Activated T-helper 1 cell treated with anti-CD3 and anti-CD28 coated beads, Interleukin-12 subunit alpha, Interleukin-12 subunit beta, Interleukin-2, Interleukin-4 antibody, amounts not matched to agents 30 ng/mL and 10 ng/mL and 1 ng/mL, durations not matched to agents 14 hours and 24 hours and 36 hours (primary cell): ENCODE measurements around the gene SSBP3. TPM values are rescaled to one million over a fixed set of nuclear protein-coding genes. Genes with fewer than 3 reads are reported as not detected.

Source experiments
- DNase-seq: peaks from one replicate; pipeline ENCODE4 v3.0.0; 2021; ENCODE audit warnings: low spot score
- H3K27ac Mint-ChIP-seq: one replicate; pipeline ENCODE4 v1.8.0; 2021; ENCODE audit warnings: mild to moderate bottlenecking, mixed read lengths
- H3K27me3 Mint-ChIP-seq: one replicate; pipeline ENCODE4 v1.8.0; 2022; ENCODE audit warnings: mild to moderate bottlenecking, moderate library complexity, mixed read lengths; ENCODE audit not compliant: insufficient read depth
- H3K36me3 Mint-ChIP-seq: one replicate; pipeline ENCODE4 v1.8.0; 2021; ENCODE audit warnings: low read depth, mixed read lengths
- H3K4me1 Mint-ChIP-seq: one replicate; pipeline ENCODE4 v1.8.0; 2021; ENCODE audit warnings: low read depth, mixed read lengths
- H3K4me3 Mint-ChIP-seq: one replicate; pipeline ENCODE4 v1.8.0; 2021; ENCODE audit warnings: mild to moderate bottlenecking, moderate library complexity, mixed read lengths
- H3K9me3 Mint-ChIP-seq: one replicate; pipeline ENCODE4 v1.8.0; 2021; ENCODE audit warnings: mixed read lengths
- intact Hi-C: fragments of 100-400 bp; cut with micrococcal nuclease; formaldehyde crosslinking; loops from one replicate; pipeline ENCODE4 v1.15.1; 2024
- total RNA-seq: library from RNA; stranded (reverse); gene quantifications from 2 replicates; pipeline ENCODE4 v1.2.3, GENCODE V29; 2022

SSBP3 gene
- total RNA-seq, 1 donor from 2014 or later = 98.0 TPM

- H3K36me3 Mint-ChIP-seq = peaks cover 28% of the 10 kb centered on the region
- intact Hi-C loops = no loop called here
- no peak for DNase-seq
- H3K4me3 Mint-ChIP-seq = no peak overlapping the region
- no peaks in the 10 kb centered on the region for H3K27me3 Mint-ChIP-seq
- peak overlapping the region; percentile 45 for H3K27ac Mint-ChIP-seq
- H3K4me1 Mint-ChIP-seq = peaks cover 92% of the 10 kb centered on the region
- H3K9me3 Mint-ChIP-seq = no peaks in the 10 kb centered on the region
These were observed 45.8 kb downstream of the SSBP3 start for GRCh38 chr1:54360165-54361005.

GRCh38 chr1:54359393-54360162 is 46.6 kb downstream of the SSBP3 start:
- Mint-ChIP-seq H3K36me3 (peaks cover 21% of the 10 kb centered on the region), H3K4me1 (peaks cover 94% of the 10 kb centered on the region), H3K27ac (peak overlapping the region; percentile 78), H3K27me3 (no peaks in the 10 kb centered on the region), H3K9me3 (no peaks in the 10 kb centered on the region), H3K4me3 (no peak overlapping the region)
- intact Hi-C loops = no loop called here
- DNase-seq = no peak

DNA sequence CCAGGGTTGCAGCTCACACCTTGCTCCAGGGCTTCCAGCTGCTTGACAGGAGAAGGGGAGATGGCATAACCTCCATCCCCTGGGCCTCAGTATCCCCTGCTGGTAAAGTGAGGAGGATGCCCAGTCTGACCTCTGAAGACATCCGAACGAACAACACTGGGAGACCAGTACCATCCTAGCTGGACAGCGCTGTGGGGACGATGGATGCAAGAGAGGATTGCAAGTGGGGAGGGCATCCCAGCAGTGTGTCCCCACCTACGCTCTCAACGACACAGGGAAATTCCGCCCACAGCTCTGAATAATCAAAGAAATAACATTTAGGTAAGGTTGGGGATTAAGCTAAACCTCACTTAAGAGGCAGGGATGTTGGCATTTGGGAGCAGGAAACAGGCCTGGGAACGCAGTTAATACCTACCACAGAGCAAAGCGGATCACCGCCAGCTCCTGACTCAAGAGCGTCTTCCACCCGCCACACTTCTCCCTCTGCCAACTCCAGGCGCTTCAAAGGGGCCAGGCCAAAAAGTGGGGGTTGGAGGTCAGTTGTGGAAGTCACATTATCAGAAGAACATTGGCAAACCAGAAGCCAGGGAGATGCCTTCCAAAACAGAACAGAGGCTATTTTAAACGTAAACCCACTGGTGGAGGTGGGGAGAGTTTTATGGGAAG is 47.6 kb downstream of the SSBP3 start:
- intact Hi-C loops = no loop called here
- no peak overlapping the region for H3K4me3 Mint-ChIP-seq
- H3K36me3 Mint-ChIP-seq = peaks cover 21% of the 10 kb centered on the region
- peaks cover 94% of the 10 kb centered on the region for H3K4me1 Mint-ChIP-seq
- H3K27ac Mint-ChIP-seq = no peak overlapping the region
- no peak for DNase-seq
- H3K9me3 Mint-ChIP-seq = no peaks in the 10 kb centered on the region
- no peaks in the 10 kb centered on the region for H3K27me3 Mint-ChIP-seq

GRCh38 chr1:54357967-54358366 is 48.2 kb downstream of the SSBP3 start:
- H3K9me3 Mint-ChIP-seq = no peaks in the 10 kb centered on the region
- no peaks in the 10 kb centered on the region for H3K27me3 Mint-ChIP-seq
- H3K4me3 Mint-ChIP-seq = no peak overlapping the region
- H3K36me3 Mint-ChIP-seq = peaks cover 25% of the 10 kb centered on the region
- H3K4me1 Mint-ChIP-seq = peaks cover 91% of the 10 kb centered on the region
- H3K27ac Mint-ChIP-seq = peak overlapping the region; percentile 94
- no peak for DNase-seq
- intact Hi-C loops = loop anchor here (2.0 kb wide), 1 partner anchor 127 kb away; no protein-coding TSS in a partner anchor

- DNase-seq = peak; percentile 53
- H3K27me3 Mint-ChIP-seq = no peaks in the 10 kb centered on the region
- intact Hi-C loops = loop anchor here (1.0 to 2.0 kb wide), 5 partner anchors 20 to 133 kb away; no protein-coding TSS in a partner anchor
- peak overlapping the region; percentile 87 for H3K4me3 Mint-ChIP-seq
- H3K4me1 Mint-ChIP-seq = peaks cover 91% of the 10 kb centered on the region
- H3K27ac Mint-ChIP-seq = peak overlapping the region; percentile 94
- H3K36me3 Mint-ChIP-seq = peaks cover 23% of the 10 kb centered on the region
- H3K9me3 Mint-ChIP-seq = no peaks in the 10 kb centered on the region
These were observed 49.5 kb downstream of the SSBP3 start for GRCh38 chr1:54356680-54357147.

DNA sequence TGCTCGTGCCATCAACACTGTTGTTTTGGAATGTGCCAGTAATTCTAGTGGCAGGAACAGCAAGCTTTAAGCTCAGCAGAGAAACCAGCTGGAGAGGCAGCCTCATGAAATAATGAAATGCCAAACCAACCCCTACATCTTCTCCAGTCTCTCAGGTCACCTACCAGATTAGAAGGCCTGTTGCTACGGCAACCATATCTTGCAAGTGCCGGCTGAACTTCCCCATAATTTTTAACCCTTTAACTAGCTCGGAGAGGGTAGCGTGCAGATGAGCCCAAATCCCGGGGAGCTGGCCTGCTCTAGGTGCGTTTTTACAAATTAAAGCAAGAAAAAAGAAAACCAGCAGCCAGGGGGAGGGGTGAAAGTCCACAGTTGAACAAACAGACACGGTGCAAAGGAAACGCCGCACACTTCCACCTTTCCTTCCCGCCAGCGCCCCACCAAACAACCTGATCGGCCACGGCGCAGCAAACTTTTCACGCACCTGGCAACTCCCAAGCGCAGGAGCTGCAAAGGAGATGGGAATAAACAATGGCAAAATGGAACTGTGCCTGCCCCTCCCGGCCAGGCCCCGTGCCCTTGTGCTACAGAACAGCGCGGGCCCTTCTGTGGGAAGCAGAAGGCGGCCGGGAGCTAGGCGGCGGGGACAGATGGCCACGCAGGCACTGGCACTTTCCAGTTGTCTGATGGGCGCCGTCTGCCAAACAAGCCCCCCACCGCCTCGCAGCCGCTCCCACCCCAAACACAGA is 50.1 kb downstream of the SSBP3 start:
- Mint-ChIP-seq H3K4me1 (peaks cover 91% of the 10 kb centered on the region), H3K27me3 (no peaks in the 10 kb centered on the region), H3K4me3 (peak overlapping the region; percentile 87), H3K36me3 (peaks cover 23% of the 10 kb centered on the region), H3K27ac (peak overlapping the region; percentile 94), H3K9me3 (no peaks in the 10 kb centered on the region)
- DNase-seq = no peak
- intact Hi-C loops = loop anchor here (1.0 to 2.0 kb wide), 5 partner anchors 20 to 133 kb away; no protein-coding TSS in a partner anchor

GRCh38 chr1:54354899-54355298 is 51.3 kb downstream of the SSBP3 start:
- intact Hi-C loops = no loop called here
- H3K4me3 Mint-ChIP-seq = peak overlapping the region; percentile 30
- peaks cover 23% of the 10 kb centered on the region for H3K36me3 Mint-ChIP-seq
- H3K27me3 Mint-ChIP-seq = no peaks in the 10 kb centered on the region
- H3K27ac Mint-ChIP-seq = peak overlapping the region; percentile 12
- no peak for DNase-seq
- peaks cover 88% of the 10 kb centered on the region for H3K4me1 Mint-ChIP-seq
- H3K9me3 Mint-ChIP-seq = no peaks in the 10 kb centered on the region

DNA sequence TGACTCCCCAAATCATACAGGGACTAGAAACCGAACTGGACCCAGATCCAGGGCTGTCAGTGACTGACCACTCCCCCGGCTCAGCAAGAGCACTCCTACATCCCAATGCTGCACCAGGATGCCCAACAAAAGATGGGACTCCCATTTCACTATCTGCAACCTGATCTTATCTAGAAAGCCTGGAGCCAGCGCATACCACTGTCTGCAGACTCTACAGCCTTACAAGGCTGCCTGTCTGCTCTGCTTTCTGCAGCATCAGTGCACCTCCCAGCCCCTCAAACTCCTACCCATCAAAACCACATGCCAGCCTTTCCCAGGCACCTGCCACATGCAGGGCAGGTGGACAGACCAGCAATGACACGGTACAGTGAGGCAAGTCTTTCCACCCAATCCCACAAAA is 52.2 kb downstream of the SSBP3 start:
- Mint-ChIP-seq H3K4me1 (peaks cover 88% of the 10 kb centered on the region), H3K9me3 (no peaks in the 10 kb centered on the region), H3K27ac (no peak overlapping the region), H3K36me3 (peaks cover 22% of the 10 kb centered on the region), H3K4me3 (no peak overlapping the region), H3K27me3 (no peaks in the 10 kb centered on the region)
- no peak for DNase-seq
- intact Hi-C loops = no loop called here

GRCh38 chr1:54352755-54353154 is 53.4 kb downstream of the SSBP3 start:
- Mint-ChIP-seq H3K36me3 (peaks cover 13% of the 10 kb centered on the region), H3K27ac (peak overlapping the region; percentile 62), H3K9me3 (no peaks in the 10 kb centered on the region), H3K4me1 (peaks cover 91% of the 10 kb centered on the region), H3K27me3 (no peaks in the 10 kb centered on the region), H3K4me3 (no peak overlapping the region)
- intact Hi-C loops = no loop called here
- no peak for DNase-seq

- no peaks in the 10 kb centered on the region for H3K27me3 Mint-ChIP-seq
- peaks cover 7% of the 10 kb centered on the region for H3K36me3 Mint-ChIP-seq
- intact Hi-C loops = no loop called here
- peaks cover 72% of the 10 kb centered on the region for H3K4me1 Mint-ChIP-seq
- H3K9me3 Mint-ChIP-seq = no peaks in the 10 kb centered on the region
- H3K4me3 Mint-ChIP-seq = no peak overlapping the region
- DNase-seq = no peak
- H3K27ac Mint-ChIP-seq = peak overlapping the region; percentile 55
These were observed 55.8 kb downstream of the SSBP3 start for GRCh38 chr1:54350360-54350759.

DNA sequence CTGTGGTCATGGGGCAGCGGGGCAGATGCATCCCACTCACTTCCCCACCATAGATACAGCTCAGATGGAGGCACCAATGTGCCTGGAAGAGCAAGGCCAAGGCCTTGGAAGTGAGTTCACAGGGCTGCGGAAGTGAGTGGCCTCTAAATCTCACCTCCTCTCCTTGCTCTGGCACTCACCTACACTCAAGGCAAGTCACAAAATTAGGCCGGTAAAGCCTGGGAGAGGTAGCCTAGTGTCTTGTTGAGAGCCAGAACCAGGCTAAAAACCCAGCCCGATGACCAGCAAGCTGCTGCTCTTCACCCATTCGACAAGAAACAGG is 57.5 kb downstream of the SSBP3 start:
- intact Hi-C loops = no loop called here
- peaks cover 55% of the 10 kb centered on the region for H3K4me1 Mint-ChIP-seq
- H3K27ac Mint-ChIP-seq = no peak overlapping the region
- H3K4me3 Mint-ChIP-seq = no peak overlapping the region
- no peak for DNase-seq
- H3K36me3 Mint-ChIP-seq = peaks cover 9% of the 10 kb centered on the region
- H3K9me3 Mint-ChIP-seq = no peaks in the 10 kb centered on the region
- H3K27me3 Mint-ChIP-seq = no peaks in the 10 kb centered on the region

DNA sequence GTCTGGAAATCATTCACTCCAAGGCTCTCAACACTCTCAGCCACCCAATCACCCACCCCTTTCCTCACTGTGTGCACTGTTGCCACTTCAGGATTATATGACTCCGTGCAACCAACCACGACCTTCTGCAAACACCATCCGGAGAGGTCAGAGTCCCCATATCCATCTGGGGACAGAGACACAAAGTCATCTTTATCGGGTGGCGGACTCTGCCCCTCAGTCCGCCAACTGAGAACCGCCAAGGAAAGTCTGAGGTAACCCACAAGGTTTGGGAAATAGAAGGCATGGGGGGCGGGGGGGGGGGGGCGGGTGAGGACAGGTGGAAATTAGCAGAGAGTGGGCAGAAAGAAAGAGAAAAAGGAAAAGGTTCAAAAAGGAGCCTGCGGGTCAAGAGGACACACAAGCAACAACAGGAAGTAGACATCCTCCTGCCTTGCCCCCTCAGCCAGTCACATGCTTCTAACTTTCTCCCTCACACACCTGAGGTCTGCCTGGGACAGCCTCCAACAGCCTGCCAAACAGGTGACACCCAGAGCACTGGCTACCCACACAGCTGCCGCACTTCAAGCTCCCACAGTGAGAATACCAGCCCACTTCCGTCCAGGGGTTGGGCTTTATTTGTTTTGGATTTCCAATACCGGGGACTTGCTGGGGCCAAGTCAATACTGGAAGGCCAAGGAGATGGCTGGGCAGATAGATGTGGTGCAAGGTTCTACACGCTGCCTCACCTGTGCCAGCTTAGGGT is 58.1 kb downstream of the SSBP3 start:
- no peaks in the 10 kb centered on the region for H3K9me3 Mint-ChIP-seq
- no peak overlapping the region for H3K27ac Mint-ChIP-seq
- intact Hi-C loops = no loop called here
- H3K27me3 Mint-ChIP-seq = no peaks in the 10 kb centered on the region
- peaks cover 51% of the 10 kb centered on the region for H3K4me1 Mint-ChIP-seq
- peaks cover 5% of the 10 kb centered on the region for H3K36me3 Mint-ChIP-seq
- no peak for DNase-seq
- H3K4me3 Mint-ChIP-seq = no peak overlapping the region
